Activated naive CD4-positive, alpha-beta T cell treated with anti-CD3 and anti-CD28 coated beads, Interleukin-2, amount 50 U/mL, for 24 hours (primary cell): Measurements from ENCODE around the gene B4GALT7.
A peak's percentile ranks its signal among the peaks of the same experiment; 100 is the strongest.

Experiments used
- H3K27ac Mint-ChIP-seq: one replicate; pipeline ENCODE4 v1.8.0; 2021; ENCODE audit warnings: mild to moderate bottlenecking, mixed read lengths
- H3K27me3 Mint-ChIP-seq: one replicate; pipeline ENCODE4 v1.8.0; 2021; ENCODE audit warnings: mixed read lengths
- H3K36me3 Mint-ChIP-seq: one replicate; pipeline ENCODE4 v1.8.0; 2021; ENCODE audit warnings: mixed read lengths
- H3K4me1 Mint-ChIP-seq: one replicate; pipeline ENCODE4 v1.8.0; 2021; ENCODE audit warnings: mixed read lengths
- H3K4me3 Mint-ChIP-seq: one replicate; pipeline ENCODE4 v1.8.0; 2021; ENCODE audit warnings: mild to moderate bottlenecking, mixed read lengths
- H3K9me3 Mint-ChIP-seq: one replicate; pipeline ENCODE4 v1.8.0; 2021; ENCODE audit warnings: mixed read lengths

Gene B4GALT7

DNA sequence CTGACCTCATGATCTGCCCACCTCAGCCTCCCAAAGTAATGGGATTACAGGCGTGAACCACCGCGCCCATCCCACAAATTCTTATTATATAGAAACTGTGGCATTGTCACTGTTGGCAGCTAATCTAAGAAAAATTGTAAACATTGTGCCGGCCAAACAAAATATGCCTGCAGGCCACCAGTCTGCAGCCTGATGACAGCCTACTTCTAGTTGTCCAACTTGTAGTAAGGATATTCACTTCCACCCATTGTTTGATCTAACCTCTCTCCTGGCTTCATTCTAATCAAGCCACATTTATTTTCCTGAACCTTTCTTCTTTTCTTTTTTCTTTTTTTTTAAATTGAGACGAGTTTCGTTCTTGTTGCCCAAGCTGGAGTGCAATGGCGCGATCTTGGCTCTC is 21.6 kb upstream of the B4GALT7 start:
- Mint-ChIP-seq H3K9me3 (no peaks in the 10 kb centered on the region), H3K27ac (no peak overlapping the region), H3K36me3 (no peaks in the 10 kb centered on the region), H3K4me3 (no peak overlapping the region), H3K4me1 (no peaks in the 10 kb centered on the region), H3K27me3 (no peaks in the 10 kb centered on the region)

DNA sequence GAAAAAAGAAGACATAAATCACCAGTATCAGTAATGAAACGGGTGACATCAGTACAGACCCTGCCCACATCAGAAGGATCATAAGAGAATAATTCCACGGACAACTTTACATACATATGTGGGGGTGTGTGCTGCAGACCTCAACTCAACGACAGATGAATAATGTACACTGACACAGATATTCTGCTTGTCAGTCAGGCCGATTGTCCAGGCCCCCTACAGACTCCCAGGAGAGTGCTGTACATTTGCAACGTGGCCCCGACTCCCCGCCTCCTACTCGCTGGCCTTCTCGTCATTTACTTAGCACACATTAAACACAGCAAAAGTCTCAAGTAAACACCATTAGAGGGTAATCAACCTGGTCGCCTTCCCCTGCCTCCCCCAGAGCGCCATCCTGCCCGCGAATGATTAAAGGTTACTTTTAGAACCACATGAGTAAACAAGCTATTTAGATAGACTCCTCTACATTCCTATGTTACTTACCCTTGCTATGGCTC is 11.5 kb upstream of the B4GALT7 start:
- Mint-ChIP-seq H3K4me3 (no peak overlapping the region), H3K4me1 (peaks cover 19% of the 10 kb centered on the region), H3K27ac (no peak overlapping the region), H3K36me3 (peaks cover 2% of the 10 kb centered on the region), H3K9me3 (no peaks in the 10 kb centered on the region), H3K27me3 (peaks cover 6% of the 10 kb centered on the region)

DNA sequence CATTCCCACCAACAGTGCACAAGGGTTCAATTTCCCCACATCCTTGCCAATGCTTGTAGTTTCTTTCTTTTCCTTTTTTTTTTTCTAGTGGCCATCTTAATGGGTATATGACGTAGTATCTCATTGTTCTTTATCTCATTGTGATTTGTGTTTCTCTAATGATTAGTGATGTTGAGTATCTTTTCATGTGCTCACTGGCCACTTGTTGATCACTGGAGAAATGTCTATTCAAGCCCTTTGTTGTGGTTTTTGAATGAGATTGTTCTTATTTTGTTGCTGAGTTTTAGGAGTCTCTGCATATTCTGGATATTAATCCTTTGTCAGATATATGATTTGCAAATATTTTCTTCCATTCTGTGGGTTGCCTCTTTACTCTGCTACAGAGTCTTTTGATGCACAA is 9.5 kb upstream of the B4GALT7 start:
- Mint-ChIP-seq H3K9me3 (no peaks in the 10 kb centered on the region), H3K27me3 (peaks cover 3% of the 10 kb centered on the region), H3K27ac (peak overlapping the region; percentile 12), H3K36me3 (peaks cover 8% of the 10 kb centered on the region), H3K4me3 (no peak overlapping the region), H3K4me1 (peaks cover 25% of the 10 kb centered on the region)

DNA sequence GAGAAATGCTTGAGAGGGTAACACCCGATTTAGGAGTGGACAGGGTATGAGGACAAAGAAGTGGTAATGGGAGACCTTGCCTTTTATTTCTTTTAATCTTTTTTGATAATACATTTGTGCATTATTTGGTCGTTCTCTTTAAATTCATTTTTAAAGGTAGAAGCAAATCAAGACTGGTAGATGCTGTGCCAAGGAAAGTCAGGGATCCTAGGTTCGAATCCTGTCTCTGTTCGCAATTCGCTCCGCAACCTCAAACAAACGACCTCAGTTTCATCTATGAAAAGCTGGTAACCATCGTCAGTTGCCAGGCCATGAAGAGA is 8.3 kb upstream of the B4GALT7 start:
- H3K27ac Mint-ChIP-seq, result peak overlapping the region; percentile 85
- peaks cover 3% of the 10 kb centered on the region for H3K27me3 Mint-ChIP-seq
- H3K36me3 Mint-ChIP-seq, result peaks cover 11% of the 10 kb centered on the region
- no peaks in the 10 kb centered on the region for H3K9me3 Mint-ChIP-seq
- H3K4me3 Mint-ChIP-seq, result peak overlapping the region; percentile 100
- peaks cover 25% of the 10 kb centered on the region for H3K4me1 Mint-ChIP-seq

DNA sequence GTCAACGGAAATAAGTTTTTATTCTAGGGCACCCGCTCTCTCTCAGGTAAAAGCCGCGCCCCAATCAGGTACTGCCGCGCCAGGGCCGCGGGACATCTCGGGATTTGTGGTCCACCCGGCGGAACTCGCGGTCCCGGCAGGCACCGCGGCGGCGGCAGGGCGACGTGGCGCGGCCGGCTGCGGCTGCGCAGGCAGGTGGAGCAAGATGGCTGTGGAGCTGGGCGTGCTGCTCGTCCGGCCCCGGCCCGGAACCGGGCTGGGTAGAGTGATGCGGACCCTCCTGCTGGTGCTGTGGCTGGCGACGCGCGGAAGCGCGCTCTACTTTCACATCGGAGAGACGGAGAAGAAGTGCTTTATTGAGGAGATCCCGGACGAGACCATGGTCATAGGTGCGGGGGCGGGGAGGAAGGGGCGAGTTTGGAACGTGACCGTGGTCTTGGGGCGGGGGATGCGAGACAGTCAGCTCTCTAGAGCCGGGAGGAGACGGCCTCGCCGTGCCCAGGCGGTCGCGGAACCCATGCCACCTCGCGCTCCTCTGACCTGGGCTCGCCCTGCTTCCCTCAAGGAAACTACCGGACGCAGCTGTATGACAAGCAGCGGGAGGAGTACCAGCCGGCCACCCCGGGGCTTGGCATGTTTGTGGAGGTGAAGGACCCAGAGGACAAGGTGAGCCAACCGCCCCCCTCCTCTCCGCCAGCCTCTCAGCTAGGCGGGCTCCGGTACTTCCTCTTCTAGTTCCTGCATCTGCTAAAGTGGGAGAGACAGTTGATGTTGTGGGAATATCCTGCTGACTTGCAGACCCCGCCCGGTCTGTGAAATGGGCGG is 7.7 kb upstream of the B4GALT7 start, which contains the start of gene TMED9:
TMED9 (plus strand) TSS at position 194 of the 825 bp plus-strand sequence; CDS start at position 206, 12 bp downstream.
- Mint-ChIP-seq H3K4me3 (peak within 1 kb of the TSS; percentile 100), H3K4me1 (peaks cover 25% of the 10 kb centered on the region), H3K36me3 (peaks cover 11% of the 10 kb centered on the region), H3K27me3 (peaks cover 3% of the 10 kb centered on the region), H3K9me3 (no peaks in the 10 kb centered on the region), H3K27ac (peak within 1 kb of the TSS; percentile 100)

DNA sequence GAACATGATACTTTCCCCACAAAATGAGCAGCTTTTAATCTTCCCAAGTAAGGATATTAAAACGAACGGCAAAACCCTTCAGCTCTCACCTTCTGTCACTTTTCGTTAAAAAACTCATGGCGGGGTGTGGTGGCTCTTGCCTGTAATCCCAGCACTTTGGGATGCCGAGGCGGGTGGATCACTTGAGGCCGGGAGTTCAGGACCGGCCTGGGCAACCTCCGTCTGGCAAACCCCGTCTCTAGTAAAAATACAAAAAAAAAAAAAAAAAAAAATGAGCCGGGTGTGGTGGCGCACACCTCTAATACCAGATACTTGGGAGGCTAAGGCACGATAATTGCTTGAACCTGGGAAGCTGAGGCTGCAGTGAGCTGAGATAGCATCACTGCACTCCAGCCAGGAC is 7.0 kb upstream of the B4GALT7 start:
- H3K4me3 Mint-ChIP-seq, result peak overlapping the region; percentile 100
- H3K27me3 Mint-ChIP-seq, result peaks cover 3% of the 10 kb centered on the region
- peaks cover 25% of the 10 kb centered on the region for H3K4me1 Mint-ChIP-seq
- no peaks in the 10 kb centered on the region for H3K9me3 Mint-ChIP-seq
- peak overlapping the region; percentile 30 for H3K27ac Mint-ChIP-seq
- peaks cover 11% of the 10 kb centered on the region for H3K36me3 Mint-ChIP-seq

DNA sequence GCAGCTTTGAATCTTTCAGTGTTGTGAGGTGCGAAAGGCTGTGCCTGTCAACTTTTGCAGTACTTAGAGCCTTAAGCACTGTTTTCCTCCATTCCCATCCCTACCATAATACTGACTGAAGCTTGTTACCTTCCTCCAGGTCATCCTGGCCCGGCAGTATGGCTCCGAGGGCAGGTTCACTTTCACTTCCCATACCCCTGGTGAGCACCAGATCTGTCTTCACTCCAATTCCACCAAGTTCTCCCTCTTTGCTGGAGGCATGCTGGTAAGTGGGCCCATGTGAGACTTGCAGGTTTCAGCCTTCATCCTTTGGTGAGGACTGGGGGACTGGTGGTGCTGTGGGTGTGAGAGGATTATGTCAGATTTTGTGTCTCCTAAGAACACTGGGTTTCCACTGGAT is 6.4 kb upstream of the B4GALT7 start:
- Mint-ChIP-seq H3K4me3 (peak overlapping the region; percentile 100), H3K27ac (no peak overlapping the region), H3K4me1 (peaks cover 28% of the 10 kb centered on the region)

DNA sequence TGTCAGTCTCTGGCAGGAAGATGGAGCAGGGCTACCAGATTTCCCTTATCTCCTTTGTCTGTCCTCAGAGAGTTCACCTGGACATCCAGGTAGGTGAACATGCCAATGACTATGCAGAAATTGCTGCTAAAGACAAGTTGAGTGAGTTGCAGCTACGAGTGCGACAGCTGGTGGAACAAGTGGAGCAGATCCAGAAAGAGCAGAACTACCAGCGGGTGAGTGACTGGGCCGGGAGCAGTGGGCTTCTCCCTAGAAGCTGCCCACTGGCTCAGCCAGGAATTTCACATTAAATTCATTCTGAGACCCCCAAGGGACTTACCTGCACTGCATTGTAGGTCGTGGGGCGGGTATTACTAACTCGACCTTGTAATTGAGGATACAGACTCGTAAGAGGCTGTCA is 5.9 kb upstream of the B4GALT7 start:
- Mint-ChIP-seq H3K36me3 (peaks cover 11% of the 10 kb centered on the region), H3K27ac (no peak overlapping the region), H3K27me3 (peaks cover 3% of the 10 kb centered on the region), H3K4me1 (peaks cover 34% of the 10 kb centered on the region), H3K4me3 (peak overlapping the region; percentile 23), H3K9me3 (no peaks in the 10 kb centered on the region)

More for the DNA sequence above, 6.4 kb upstream of the B4GALT7 start:
- Mint-ChIP-seq H3K27me3 (peaks cover 3% of the 10 kb centered on the region), H3K36me3 (peaks cover 11% of the 10 kb centered on the region), H3K9me3 (no peaks in the 10 kb centered on the region)

DNA sequence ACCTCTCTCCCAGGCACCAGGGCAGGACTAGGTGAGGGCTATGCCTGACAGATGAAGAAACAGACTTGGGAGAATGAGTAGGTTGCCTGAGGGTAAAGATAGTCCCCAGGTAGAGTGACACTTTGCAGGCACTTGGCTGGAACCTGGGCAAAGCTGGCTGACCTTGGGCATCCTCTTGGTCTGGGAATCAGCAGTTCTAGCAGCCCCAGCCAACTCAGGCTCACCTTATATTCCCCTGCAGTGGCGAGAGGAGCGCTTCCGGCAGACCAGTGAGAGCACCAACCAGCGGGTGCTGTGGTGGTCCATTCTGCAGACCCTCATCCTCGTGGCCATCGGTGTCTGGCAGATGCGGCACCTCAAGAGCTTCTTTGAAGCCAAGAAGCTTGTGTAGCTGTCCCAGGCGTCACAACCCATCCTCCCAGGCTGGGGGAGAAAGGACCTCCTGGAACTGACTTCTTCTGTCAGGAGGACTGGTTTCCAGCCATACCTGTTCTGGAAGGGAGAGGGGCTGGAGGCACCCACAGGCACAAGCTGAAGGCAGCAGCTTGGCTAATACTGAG is 4.8 kb upstream of the B4GALT7 start:
- Mint-ChIP-seq H3K4me1 (peaks cover 36% of the 10 kb centered on the region), H3K27me3 (peaks cover 3% of the 10 kb centered on the region), H3K9me3 (no peaks in the 10 kb centered on the region), H3K27ac (no peak overlapping the region), H3K36me3 (peaks cover 11% of the 10 kb centered on the region), H3K4me3 (peak overlapping the region; percentile 15)

DNA sequence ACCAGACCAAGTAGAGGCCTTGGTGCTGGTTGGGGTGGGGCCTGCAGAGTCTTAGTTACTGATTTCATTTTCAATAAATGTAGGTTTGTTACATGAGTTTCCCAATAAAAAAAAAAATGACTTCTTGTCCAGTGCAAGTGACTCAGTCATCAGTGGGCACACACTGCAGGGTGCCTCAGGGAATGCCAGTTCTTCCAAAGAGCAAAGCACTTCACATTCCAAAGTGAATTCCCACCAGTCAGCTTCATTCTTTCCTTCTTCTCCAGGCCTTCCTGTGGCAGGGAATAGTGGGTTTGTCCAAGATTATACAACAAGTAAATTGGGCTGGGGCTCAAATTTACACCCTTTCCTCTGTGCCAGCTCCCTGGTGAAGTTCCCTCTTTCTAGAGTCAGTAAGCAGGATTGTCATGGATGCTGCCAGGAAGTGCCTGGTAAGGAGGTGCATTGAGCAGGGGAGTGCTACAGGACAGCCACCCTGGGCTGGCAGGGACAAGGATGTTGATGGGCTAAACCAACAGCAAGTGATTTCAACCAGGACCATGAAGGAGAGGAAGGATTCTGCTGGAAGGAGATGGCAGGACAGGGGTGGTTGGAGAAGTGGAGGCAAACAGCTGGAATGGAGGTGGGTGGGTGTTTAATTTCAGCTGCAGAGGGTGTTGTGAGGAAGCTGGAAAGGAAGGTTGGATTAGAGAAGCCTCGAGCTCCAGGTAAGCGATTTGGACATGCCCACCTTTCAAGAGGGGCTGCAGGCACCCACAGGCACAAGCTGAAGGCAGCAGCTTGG is 3.7 kb upstream of the B4GALT7 start:
- Mint-ChIP-seq H3K36me3 (peaks cover 11% of the 10 kb centered on the region), H3K27ac (no peak overlapping the region), H3K4me1 (peaks cover 43% of the 10 kb centered on the region), H3K27me3 (no peaks in the 10 kb centered on the region), H3K4me3 (peak overlapping the region; percentile 15), H3K9me3 (no peaks in the 10 kb centered on the region)

DNA sequence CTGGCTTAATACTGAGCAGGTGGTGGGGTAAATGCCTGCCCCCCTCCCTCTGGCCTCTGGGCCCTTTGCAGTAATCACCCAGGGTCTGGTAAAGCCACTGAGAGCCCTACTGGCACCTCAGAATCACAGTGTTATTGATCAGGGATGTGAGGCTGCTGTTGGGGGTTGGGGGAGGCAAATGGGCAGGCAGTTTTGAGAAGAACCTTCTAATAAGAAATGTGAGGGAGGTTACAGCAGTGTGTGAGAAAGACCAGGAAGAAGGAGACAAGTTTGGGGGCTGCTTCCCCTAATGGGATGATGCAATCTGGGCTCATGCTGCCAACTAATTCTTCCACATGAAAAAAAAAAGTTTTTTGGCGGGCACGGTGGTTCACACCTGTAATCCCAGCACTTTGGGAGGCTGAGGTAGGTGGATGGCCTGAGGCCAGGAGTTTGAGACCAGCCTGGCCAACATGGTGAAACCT is 3.1 kb upstream of the B4GALT7 start:
- no peak overlapping the region for H3K4me3 Mint-ChIP-seq
- H3K4me1 Mint-ChIP-seq, result peaks cover 43% of the 10 kb centered on the region
- H3K27me3 Mint-ChIP-seq, result no peaks in the 10 kb centered on the region
- H3K36me3 Mint-ChIP-seq, result peaks cover 11% of the 10 kb centered on the region
- H3K27ac Mint-ChIP-seq, result no peak overlapping the region
- no peaks in the 10 kb centered on the region for H3K9me3 Mint-ChIP-seq

DNA sequence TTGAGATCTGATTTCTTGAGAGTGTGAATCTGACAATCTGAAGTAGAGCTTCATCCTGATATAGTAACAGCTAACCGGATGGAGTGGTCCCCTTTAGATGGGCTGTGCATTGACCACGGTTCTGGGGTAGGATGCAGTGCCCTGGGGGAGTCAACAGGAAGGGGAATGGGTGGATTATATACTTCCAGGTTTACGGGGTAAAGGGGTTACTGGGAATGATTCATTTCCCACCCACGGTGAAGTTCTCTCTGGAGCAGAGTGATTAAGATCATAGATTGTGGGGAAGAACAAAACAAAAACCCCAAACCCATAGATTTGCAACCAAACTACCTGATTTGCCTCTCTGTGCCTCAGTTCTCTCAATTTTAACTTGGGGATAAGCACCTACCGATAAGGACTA is 1.5 kb upstream of the B4GALT7 start:
- no peaks in the 10 kb centered on the region for H3K27me3 Mint-ChIP-seq
- H3K36me3 Mint-ChIP-seq, result peaks cover 9% of the 10 kb centered on the region
- H3K9me3 Mint-ChIP-seq, result no peaks in the 10 kb centered on the region
- peaks cover 36% of the 10 kb centered on the region for H3K4me1 Mint-ChIP-seq
- H3K4me3 Mint-ChIP-seq, result peak overlapping the region; percentile 79
- peak overlapping the region; percentile 14 for H3K27ac Mint-ChIP-seq

DNA sequence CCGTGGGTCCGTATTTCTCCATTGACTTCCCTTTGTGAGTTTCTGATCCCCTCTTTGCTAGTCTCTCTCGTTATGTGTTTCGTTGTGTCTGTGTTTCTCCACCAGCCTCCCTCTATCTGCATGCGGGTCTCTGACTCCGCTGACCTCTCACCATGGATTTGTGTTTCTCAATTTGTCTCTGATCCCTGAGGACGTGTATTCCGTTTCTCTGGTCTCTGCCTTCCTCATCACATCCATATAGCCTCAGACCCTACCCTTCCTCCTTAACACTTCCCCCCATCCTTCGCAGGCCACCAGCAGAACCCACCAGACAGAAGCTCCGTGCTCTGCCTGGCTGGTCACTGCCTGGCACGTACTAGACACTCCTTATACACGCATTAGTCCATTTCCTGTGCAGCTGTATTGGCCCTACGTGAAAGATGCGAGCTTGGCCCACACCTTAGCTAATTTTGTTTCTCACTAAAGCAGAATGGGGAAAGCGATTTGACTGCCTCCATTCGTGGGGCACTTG is 631 bp downstream of the B4GALT7 start:
- Mint-ChIP-seq H3K9me3 (no peaks in the 10 kb centered on the region), H3K4me3 (peak overlapping the region; percentile 95), H3K27ac (peak overlapping the region; percentile 96), H3K27me3 (no peaks in the 10 kb centered on the region), H3K4me1 (peaks cover 41% of the 10 kb centered on the region), H3K36me3 (peaks cover 3% of the 10 kb centered on the region)

DNA sequence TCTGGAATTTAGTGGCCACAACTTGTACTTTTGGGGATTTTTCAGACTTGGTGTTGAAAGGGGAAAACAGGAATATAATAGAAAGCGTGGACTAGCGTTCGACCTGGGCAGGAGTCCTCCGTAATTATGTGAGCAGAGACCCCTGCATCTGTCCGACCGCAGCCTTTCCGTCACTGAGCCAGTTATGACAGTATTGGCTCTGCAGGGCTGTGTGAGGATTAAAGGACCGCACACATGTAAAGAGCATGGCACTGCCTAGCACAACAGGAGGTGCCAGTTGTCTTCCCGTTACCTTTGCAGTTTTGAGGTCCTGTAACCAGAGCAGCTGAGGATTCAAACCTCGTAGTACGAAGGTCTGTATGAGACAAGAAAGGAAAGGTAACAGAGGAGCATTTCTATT is 1.2 kb downstream of the B4GALT7 start:
- Mint-ChIP-seq H3K9me3 (no peaks in the 10 kb centered on the region), H3K27ac (peak overlapping the region; percentile 96), H3K4me3 (peak overlapping the region; percentile 95), H3K27me3 (no peaks in the 10 kb centered on the region), H3K36me3 (peaks cover 3% of the 10 kb centered on the region), H3K4me1 (peaks cover 46% of the 10 kb centered on the region)

DNA sequence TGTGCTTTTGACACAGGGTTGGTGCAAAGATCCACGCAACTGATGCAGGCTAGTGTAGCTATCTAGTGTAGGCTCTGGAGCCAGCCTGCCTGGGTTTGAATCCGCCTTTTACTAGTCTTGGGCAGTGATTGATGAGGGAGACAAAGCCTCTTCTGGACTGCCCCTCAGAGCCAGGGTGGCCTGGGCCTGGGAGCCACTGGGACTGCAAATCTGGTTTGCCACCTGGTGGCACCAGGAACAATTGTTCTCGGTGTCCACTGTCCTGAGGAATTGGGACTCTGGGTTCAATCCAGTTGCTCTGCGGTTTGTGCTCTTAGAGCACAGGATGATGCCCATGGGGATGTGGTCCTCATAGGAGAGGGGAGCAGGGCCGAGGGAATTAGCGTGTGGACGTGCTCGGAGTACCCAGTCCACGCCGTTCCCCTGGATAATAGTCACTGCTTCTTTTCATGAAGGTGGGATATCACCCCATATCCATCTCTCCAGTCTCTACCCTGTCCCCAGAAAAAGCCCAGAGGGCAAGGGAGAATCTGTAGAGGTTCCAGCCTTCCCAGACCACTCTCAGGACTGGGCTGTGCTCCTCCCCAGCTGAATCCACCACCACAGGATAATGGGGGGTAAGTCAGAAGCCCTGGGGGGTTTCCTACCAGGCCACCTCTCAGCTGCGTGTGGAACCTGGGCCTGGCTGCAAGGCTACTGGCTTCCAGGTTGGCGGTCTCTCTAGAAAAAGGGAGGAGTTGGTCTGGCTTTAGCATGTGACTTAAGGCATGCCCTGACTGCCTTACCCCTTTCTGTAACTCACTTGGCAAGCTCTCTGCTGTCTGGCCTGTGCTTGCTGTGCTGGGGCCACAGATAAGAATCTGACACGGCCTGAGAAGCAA is 1.9 kb downstream of the B4GALT7 start:
- H3K27me3 Mint-ChIP-seq, result no peaks in the 10 kb centered on the region
- H3K27ac Mint-ChIP-seq, result peak overlapping the region; percentile 69
- peak overlapping the region; percentile 95 for H3K4me3 Mint-ChIP-seq
- peaks cover 49% of the 10 kb centered on the region for H3K4me1 Mint-ChIP-seq
- H3K36me3 Mint-ChIP-seq, result no peaks in the 10 kb centered on the region
- H3K9me3 Mint-ChIP-seq, result no peaks in the 10 kb centered on the region
